ENCODE results near the gene M6PR. TPM values are rescaled to one million over a fixed set of nuclear protein-coding genes. Genes with fewer than 3 reads are reported as not detected.

The M6PR gene
- total RNA-seq, 1 donor = 143 TPM

- Histone ChIP-seq H3K27me3 (ENCODE audit: insufficient read depth, low read length) (no peaks in the 10 kb centered on the region), H3K4me3 (ENCODE audit: insufficient read depth, low read length) (no peak overlapping the region), H2AFZ (ENCODE audit: low read length) (no peak overlapping the region), H3K4me1 (ENCODE audit: insufficient read depth, low read length) (peaks cover 13% of the 10 kb centered on the region), H4K20me1 (ENCODE audit: insufficient read depth, low read length) (no peaks in the 10 kb centered on the region), H3K36me3 (ENCODE audit: insufficient read depth, low read length) (no peaks in the 10 kb centered on the region), H3K27ac (ENCODE audit: low read depth, low read length) (no peak overlapping the region), H3K79me2 (ENCODE audit: insufficient read depth, low read length) (peaks cover under 1% of the 10 kb centered on the region), H3K9me3 (ENCODE audit: low read depth, low read length) (no peaks in the 10 kb centered on the region), H3K4me2 (ENCODE audit: insufficient read depth, low read length) (no peak overlapping the region)
- TF ChIP-seq CTCF (IDR thresholded peaks at IDR 0.05; ENCODE audit: extremely low read depth, low read depth, low read length) = no peak
- DNase-seq (ENCODE audit: insufficient read length, low spot score, missing footprints) = no peak
These were observed 39.7 kb downstream of the M6PR start for GRCh38 chr12:8909752-8910151.

- H2AFZ ChIP-seq (ENCODE audit: low read length) = no peak overlapping the region
- H3K4me3 ChIP-seq (ENCODE audit: insufficient read depth, low read length) = no peak overlapping the region
- no peak for TF ChIP-seq CTCF (IDR thresholded peaks at IDR 0.05; ENCODE audit: extremely low read depth, low read depth, low read length)
- H3K79me2 ChIP-seq (ENCODE audit: insufficient read depth, low read length) = no peaks in the 10 kb centered on the region
- H3K36me3 ChIP-seq (ENCODE audit: insufficient read depth, low read length) = no peaks in the 10 kb centered on the region
- no peak for DNase-seq (ENCODE audit: insufficient read length, low spot score, missing footprints)
- H3K27me3 ChIP-seq (ENCODE audit: insufficient read depth, low read length) = no peaks in the 10 kb centered on the region
- no peak overlapping the region for H3K4me2 ChIP-seq (ENCODE audit: insufficient read depth, low read length)
- no peaks in the 10 kb centered on the region for H3K4me1 ChIP-seq (ENCODE audit: insufficient read depth, low read length)
- no peaks in the 10 kb centered on the region for H3K9me3 ChIP-seq (ENCODE audit: low read depth, low read length)
- H3K27ac ChIP-seq (ENCODE audit: low read depth, low read length) = no peak overlapping the region
- H4K20me1 ChIP-seq (ENCODE audit: insufficient read depth, low read length) = no peaks in the 10 kb centered on the region
These were observed 41.9 kb downstream of the M6PR start for GRCh38 chr12:8907513-8907912.

- H3K9me3 ChIP-seq (ENCODE audit: low read depth, low read length) = no peaks in the 10 kb centered on the region
- no peaks in the 10 kb centered on the region for H3K4me1 ChIP-seq (ENCODE audit: insufficient read depth, low read length)
- peak overlapping the region; percentile 15 for H2AFZ ChIP-seq (ENCODE audit: low read length)
- no peak for TF ChIP-seq CTCF (IDR thresholded peaks at IDR 0.05; ENCODE audit: extremely low read depth, low read depth, low read length)
- H3K79me2 ChIP-seq (ENCODE audit: insufficient read depth, low read length) = no peaks in the 10 kb centered on the region
- no peak overlapping the region for H3K27ac ChIP-seq (ENCODE audit: low read depth, low read length)
- H3K4me2 ChIP-seq (ENCODE audit: insufficient read depth, low read length) = no peak overlapping the region
- no peak overlapping the region for H3K4me3 ChIP-seq (ENCODE audit: insufficient read depth, low read length)
- DNase-seq (ENCODE audit: insufficient read length, low spot score, missing footprints) = no peak
- H4K20me1 ChIP-seq (ENCODE audit: insufficient read depth, low read length) = no peaks in the 10 kb centered on the region
- H3K36me3 ChIP-seq (ENCODE audit: insufficient read depth, low read length) = no peaks in the 10 kb centered on the region
- no peaks in the 10 kb centered on the region for H3K27me3 ChIP-seq (ENCODE audit: insufficient read depth, low read length)
These were observed 42.9 kb downstream of the M6PR start for GRCh38 chr12:8906266-8907180.

GRCh38 chr12:8905546-8905945 is 43.9 kb downstream of the M6PR start:
- H4K20me1 ChIP-seq (ENCODE audit: insufficient read depth, low read length) = no peaks in the 10 kb centered on the region
- TF ChIP-seq CTCF (IDR thresholded peaks at IDR 0.05; ENCODE audit: extremely low read depth, low read depth, low read length) = no peak
- no peaks in the 10 kb centered on the region for H3K27me3 ChIP-seq (ENCODE audit: insufficient read depth, low read length)
- DNase-seq (ENCODE audit: insufficient read length, low spot score, missing footprints) = no peak
- no peak overlapping the region for H3K4me2 ChIP-seq (ENCODE audit: insufficient read depth, low read length)
- no peaks in the 10 kb centered on the region for H3K79me2 ChIP-seq (ENCODE audit: insufficient read depth, low read length)
- H2AFZ ChIP-seq (ENCODE audit: low read length) = no peak overlapping the region
- no peaks in the 10 kb centered on the region for H3K9me3 ChIP-seq (ENCODE audit: low read depth, low read length)
- no peaks in the 10 kb centered on the region for H3K4me1 ChIP-seq (ENCODE audit: insufficient read depth, low read length)
- no peak overlapping the region for H3K4me3 ChIP-seq (ENCODE audit: insufficient read depth, low read length)
- no peaks in the 10 kb centered on the region for H3K36me3 ChIP-seq (ENCODE audit: insufficient read depth, low read length)
- no peak overlapping the region for H3K27ac ChIP-seq (ENCODE audit: low read depth, low read length)

All from osteoblast (primary cell).